HG02759 (cell line): Measurements from ENCODE around the gene TMEM132D.

ENCODE experiments used
- ATAC-seq: cut with Tn5 transposase; IDR thresholded peaks from one replicate; pipeline ENCODE4 v1.9.1; 2021; ENCODE audit warnings: mild to moderate bottlenecking, moderate library complexity; ENCODE audit not compliant: unreplicated experiment

Gene TMEM132D

DNA sequence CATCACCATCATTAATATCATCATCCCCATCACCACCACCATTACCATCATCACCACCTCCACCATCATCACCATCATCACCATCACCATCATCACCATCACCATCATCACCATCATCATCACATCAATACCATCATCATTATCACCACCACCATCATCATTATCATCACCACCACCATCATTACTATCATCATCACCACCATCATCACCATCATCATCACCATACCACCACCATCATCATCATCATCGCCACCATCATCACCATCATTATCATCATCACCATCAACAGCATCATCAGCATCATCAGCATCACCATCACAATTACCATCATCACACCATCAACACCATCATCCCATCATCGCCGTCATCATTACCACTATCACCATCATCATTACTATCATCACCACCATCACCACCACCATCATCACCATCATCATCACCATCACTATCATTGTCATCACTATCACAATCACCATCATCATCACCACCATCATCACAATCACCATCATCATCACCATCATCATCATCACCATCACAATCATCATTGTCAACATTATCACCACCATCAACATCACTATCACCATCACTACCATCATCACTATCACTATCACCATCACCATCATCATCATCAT, 767.0 kb downstream of the TMEM132D start:
- ATAC-seq = no peak

GRCh38 chr12:129127771-129128170, 776.1 kb downstream of the TMEM132D start:
- ATAC-seq = no peak

- no peak for ATAC-seq
Measured at GRCh38 chr12:129127211-129127610, 776.6 kb downstream of the TMEM132D start.

DNA sequence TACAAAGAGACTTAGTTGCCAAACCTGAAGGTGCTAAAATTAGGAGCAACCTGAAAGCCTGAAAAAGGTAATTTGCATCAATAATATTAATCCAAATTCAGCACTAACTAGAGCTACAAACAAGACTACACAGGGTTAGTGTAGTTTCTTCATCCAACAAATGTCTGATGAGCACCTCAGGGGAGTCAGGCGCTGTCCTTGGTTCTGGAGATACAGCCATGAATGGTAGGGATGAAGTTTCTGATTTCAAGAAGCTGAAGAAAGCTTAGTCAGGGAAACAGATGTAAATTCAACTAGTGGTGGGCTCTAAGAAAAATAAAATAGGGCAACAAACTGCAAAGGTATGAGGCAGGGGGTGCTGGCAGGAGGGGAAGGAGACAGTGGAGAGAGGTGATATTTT, 784.3 kb downstream of the TMEM132D start:
- no peak for ATAC-seq

DNA sequence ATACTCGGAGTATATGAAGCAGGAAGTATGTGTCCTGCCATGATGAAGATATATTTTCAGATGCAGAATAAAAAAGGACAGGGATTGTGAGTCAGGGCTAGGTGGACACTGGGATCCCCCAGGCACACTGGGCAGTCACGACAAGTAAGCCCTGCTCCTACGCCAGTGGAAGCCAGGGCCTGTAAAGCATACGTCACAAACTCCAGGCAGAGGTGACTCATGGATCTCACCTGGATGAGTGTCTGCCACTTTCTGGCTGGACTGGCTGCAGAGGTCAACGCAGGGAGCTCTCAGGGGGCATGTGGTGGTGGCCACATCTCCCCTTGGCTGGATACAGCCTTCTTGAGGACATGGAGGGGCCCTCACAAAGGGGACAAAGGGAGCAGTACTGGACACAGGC, 788.3 kb downstream of the TMEM132D start:
- no peak for ATAC-seq

- no peak for ATAC-seq
Measured at GRCh38 chr12:129110575-129110974, 793.2 kb downstream of the TMEM132D start.

DNA sequence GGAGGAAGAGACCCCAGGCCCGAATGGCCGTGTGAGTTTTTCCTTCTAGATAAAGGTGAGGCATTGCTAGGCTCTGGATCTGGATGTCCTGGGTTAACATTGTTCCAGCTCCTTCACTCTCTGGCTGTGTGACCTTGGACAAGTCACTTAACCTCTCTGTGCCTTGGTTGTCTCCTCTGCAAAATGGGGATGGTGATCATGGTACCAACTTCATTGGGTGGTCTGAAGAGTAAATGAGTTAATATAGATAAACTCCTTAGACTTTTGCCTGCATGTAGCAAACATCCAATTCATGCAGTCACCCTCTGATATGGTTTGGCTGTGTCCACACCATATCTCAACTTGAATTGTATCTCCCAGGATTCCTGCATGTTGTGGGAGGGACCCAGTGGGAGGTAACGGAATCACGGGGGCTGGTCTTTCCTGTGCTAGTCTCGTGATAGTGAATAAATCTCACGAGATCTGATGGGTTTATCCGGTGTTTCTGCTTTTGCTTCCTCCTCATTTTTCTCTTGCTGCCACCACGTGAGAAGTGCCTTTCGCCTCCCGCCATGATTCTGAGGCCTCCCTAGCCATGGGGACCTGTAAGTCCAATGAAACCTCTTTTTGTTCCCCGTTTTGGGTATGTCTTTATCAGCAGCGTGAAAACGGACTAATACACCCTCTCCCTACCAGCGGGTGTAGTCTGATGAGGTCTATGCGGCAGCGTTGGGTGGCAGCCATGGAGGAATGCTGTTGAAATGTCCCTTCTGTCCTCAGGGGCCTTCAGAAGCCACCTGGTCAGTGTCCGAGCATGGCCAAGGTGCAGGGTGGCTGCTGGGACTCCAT, 794.4 kb downstream of the TMEM132D start:
- no peak for ATAC-seq

DNA sequence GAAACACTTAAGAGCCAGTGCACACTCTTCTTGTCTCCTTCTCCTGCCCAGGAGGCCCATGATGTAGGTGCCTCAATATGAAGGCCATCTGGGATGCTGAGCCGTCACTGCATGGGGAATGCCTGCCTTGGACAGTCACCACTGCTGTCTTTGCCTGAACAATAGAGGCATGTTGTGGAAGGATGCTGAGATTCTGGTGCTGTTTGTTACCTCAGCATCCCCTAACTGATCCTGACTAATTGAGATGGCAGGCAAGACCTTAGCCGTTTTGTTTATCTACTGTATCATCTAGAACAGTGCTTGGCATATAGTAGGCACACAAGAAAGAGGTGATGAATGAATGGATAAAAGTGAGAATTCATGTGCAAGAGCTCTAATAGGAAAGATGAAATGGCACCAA, 797.1 kb downstream of the TMEM132D start:
- ATAC-seq = no peak

GRCh38 chr12:129103231-129103630, 800.6 kb downstream of the TMEM132D start:
- no peak for ATAC-seq

DNA sequence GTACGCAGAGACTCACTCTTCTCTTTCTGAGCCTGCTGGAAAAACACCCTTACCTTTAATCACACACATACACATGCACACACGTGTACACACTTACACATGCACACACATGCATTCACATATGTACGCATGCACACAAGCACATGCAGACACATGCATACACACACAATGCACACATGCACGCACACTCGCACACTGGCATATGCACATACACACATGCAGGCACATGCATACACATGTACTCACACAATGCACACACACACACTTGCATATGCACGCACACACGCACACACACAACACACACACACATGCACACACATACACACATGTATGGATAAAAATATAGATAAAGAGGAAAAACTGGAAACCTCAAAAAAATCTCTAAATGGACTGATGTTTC, 801.6 kb downstream of the TMEM132D start:
- ATAC-seq = no peak

- no peak for ATAC-seq
Measured at GRCh38 chr12:129101816-129102215, 802.0 kb downstream of the TMEM132D start.

GRCh38 chr12:129101404-129101803, 802.4 kb downstream of the TMEM132D start:
- no peak for ATAC-seq

GRCh38 chr12:129097451-129097850, 806.4 kb downstream of the TMEM132D start:
- no peak for ATAC-seq

DNA sequence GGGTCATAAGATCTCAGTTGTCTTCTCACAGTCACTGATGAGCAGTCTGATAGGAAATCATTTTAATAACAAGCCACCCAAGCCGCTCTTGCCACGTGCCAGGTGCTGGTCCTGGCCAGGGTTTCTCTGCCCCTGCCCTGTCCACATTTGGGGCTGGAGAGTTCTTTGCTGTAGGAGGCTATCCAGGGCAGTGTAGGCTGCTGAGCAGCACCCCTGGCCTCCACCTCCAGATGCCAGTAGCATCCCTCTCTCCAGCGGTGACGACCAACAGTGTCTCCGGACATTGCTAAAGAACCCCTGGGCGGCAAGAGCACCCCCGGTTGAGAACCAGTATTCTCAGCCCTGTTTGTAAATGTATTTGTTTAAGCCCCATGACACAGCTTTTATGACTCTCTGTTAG, 806.9 kb downstream of the TMEM132D start:
- no peak for ATAC-seq

- no peak for ATAC-seq
Measured at GRCh38 chr12:129096184-129096583, 807.6 kb downstream of the TMEM132D start.

GRCh38 chr12:129089576-129089975, 814.2 kb downstream of the TMEM132D start:
- no peak for ATAC-seq

DNA sequence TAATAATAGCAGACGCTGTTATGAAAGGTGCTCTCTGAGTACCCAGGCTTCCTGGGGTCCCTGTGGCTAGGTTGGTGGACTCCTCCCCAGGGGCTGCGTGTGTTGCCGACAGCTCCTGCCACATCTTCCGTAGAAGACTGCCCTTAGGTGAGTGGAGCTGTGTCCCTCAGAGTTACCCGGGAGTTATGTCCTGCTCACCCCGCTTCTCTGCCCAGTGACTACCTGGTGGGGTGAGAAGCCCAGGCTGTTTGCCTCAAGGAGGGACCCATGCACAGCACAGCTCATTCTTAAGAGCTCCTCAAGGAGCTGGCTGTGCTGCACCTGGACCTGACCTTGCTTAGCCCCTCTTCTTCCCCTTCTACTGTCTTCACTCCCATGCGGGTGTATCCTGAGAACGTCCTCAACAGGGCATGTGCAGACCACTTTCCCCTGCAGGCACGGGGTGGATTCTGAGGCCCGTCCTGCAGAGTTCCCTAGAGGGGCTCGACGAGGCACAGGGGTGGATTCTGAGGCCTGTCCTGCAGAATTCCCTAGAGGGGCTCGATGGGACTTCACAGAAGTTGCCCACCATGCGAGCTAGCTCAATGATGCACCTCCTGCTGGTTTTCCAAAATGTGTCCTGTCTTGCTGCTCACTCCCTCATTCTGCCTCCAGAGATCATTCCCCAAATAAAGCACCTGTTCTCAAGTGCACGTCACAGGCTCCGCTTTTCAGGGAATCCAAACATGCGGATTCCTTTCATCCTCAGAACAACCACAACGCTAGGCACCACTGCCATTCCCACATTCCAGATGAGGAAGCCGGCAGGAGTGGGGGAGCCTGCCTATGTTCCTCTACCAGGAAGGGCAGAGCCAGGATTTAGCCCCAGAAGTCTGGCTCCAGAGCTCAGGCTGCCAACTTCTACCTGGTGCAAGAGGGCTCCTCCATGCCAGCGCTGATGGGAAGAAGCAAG, 818.7 kb downstream of the TMEM132D start:
- no peak for ATAC-seq

DNA sequence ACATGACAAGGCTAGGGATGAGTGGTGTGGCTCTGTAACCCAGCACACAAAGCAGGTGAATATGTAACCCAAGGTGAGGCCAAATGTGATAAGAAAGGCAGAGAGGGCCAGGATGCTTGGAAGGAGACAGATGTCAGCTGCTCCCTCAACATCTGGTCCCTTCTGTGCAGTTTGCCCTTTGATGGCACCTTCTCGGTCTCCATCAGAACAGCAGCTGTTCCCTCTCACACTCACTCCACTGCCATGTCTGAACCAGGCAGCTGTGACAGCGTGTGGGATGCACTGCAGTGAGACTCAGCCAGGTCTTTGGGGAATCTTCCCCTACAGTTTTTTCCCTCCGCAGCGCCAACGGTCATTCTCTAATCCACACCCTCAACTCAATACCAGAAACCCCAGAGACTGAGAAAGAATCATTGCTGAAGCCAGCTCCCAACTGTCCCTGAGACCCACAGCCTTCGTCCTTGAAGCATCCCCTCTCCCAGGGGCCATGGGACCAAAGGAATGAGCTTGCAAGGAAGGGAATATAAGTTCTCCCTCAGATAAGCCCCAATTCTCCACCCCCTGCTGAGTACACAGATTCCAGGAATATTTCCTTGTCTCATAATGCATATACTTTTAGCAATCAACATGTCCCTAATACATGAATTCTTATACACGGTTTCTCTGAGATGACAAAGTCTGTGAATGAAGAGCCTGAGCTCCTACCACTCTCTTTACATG, 820.5 kb downstream of the TMEM132D start:
- no peak for ATAC-seq

- no peak for ATAC-seq
Measured at GRCh38 chr12:129082441-129082840, 821.4 kb downstream of the TMEM132D start.

DNA sequence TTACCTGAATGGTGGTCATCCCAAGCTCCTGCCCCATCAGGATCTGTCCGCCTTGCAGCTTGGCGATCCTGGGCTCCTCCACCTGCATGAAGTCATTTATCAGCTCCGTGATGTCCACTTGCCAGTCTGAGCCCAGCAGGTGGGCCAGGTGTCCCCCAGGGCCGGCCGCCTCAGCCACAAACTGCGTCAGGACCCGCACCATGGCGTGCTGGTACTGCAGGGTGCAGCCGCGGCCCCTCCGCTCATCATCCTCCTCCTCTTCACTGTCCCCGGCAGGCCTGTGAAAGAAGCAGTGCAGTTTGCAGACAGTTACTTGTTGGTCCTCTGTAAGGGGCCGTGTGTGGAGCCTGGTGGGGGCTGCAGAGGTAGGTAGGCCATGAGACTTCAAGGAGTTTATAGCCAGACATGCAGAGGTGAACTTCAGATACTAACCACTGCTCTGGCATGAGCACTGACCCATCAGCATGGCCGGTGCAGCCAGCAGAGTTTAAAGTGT, 822.0 kb downstream of the TMEM132D start:
- ATAC-seq = no peak

DNA sequence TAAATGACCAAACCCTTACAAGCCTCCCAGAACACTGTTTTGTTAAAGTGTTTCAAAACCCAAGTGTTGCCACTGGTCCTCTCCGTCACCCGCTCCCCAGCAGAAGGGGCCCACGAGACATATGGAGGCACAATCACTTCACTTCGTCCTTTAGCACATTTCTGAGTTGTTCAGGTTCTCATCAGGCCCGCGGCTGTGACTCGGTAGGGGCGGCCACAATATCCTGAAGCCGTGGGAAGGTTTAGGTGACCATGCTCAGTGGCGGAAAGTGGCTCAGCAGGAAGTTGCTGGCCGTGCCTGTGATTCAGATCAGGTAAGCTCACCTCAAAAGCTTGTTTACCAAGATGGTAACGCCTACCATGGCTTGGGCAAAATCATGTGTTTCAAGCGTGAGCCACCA, 823.0 kb downstream of the TMEM132D start:
- no peak for ATAC-seq
